Measurements from ENCODE around the gene BABAM1. TPM values are rescaled to one million over a fixed set of nuclear protein-coding genes. Genes with fewer than 3 reads are reported as not detected.

BABAM1 gene
- total RNA-seq, 2 experiments from 2014 or later = 107 to 112 TPM

- Mint-ChIP-seq H3K27me3 (no peaks in the 10 kb centered on the region), H3K4me3 (no peak overlapping the region), H3K36me3 (peaks cover 3% of the 10 kb centered on the region), H3K4me1 (peaks cover 7% of the 10 kb centered on the region), H3K9me3 (no peaks in the 10 kb centered on the region), H3K27ac (no peak overlapping the region)
- no peak for DNase-seq
Observed at GRCh38 chr19:17327068-17327653, 59.9 kb downstream of the BABAM1 start.

GRCh38 chr19:17327654-17328516 lies 60.6 kb downstream of the BABAM1 start:
- no peaks in the 10 kb centered on the region for H3K36me3 Mint-ChIP-seq
- DNase-seq = peak; percentile 38
- H3K27me3 Mint-ChIP-seq = no peaks in the 10 kb centered on the region
- no peaks in the 10 kb centered on the region for H3K9me3 Mint-ChIP-seq
- no peak overlapping the region for H3K27ac Mint-ChIP-seq
- peaks cover 5% of the 10 kb centered on the region for H3K4me1 Mint-ChIP-seq
- peak overlapping the region; percentile 63 for H3K4me3 Mint-ChIP-seq

Other genes with a start within 250 kb of the BABAM1 start
- under 1 TPM; 0.41 to 0.42 TPM for gene CPAMD8, start 240.6 kb upstream of the BABAM1 start, total RNA-seq
- 10 to 100 TPM; 43.1 to 46.0 TPM for gene HAUS8, start 192.0 kb upstream of the BABAM1 start, total RNA-seq
- gene MYO9B, start 191.7 kb upstream of the BABAM1 start, total RNA-seq = 10 to 100 TPM; 84.3 to 86.9 TPM
- gene USE1, start 52.1 kb upstream of the BABAM1 start, total RNA-seq = 10 to 100 TPM; 26.5 to 27.1 TPM
- gene OCEL1, start 41.2 kb upstream of the BABAM1 start, total RNA-seq = 10 to 100 TPM; 11.9 to 12.6 TPM
- 1 to 10 TPM; 6.9 to 7.1 TPM for gene NR2F6, start 21.5 kb upstream of the BABAM1 start, total RNA-seq
- gene USHBP1, start 2.7 kb upstream of the BABAM1 start, total RNA-seq = not detected
- 10 to 100 TPM; 22.9 to 23.2 TPM for gene ANKLE1, start 14.5 kb downstream of the BABAM1 start, total RNA-seq
- 1 to 10 TPM; 4.1 to 4.9 TPM for gene ABHD8, start 36.0 kb downstream of the BABAM1 start, total RNA-seq
- gene MRPL34, start 38.4 kb downstream of the BABAM1 start, total RNA-seq = 100 to 1,000 TPM; 122 to 128 TPM
- gene DDA1, start 42.1 kb downstream of the BABAM1 start, total RNA-seq = 10 to 100 TPM; 41.0 to 43.6 TPM
- 1 to 10 TPM; 2.5 to 2.7 TPM for gene ANO8, start 67.4 kb downstream of the BABAM1 start, total RNA-seq
- 10 to 100 TPM; 49.0 to 49.6 TPM for gene GTPBP3, start 70.1 kb downstream of the BABAM1 start, total RNA-seq
- not detected for gene PLVAP, start 109.9 kb downstream of the BABAM1 start, total RNA-seq
- gene CCDC194, start 126.8 kb downstream of the BABAM1 start, total RNA-seq = 1 to 10 TPM in 1 of 2 experiments, under 1 TPM in 1; 0.96 to 1.6 TPM
- gene BST2, start 138.2 kb downstream of the BABAM1 start, total RNA-seq = 10 to 100 TPM; 92.6 to 98.6 TPM
- gene MVB12A, start 152.6 kb downstream of the BABAM1 start, total RNA-seq = 10 to 100 TPM; 26.4 to 27.4 TPM
- not detected for gene TMEM221, start 181.2 kb downstream of the BABAM1 start, total RNA-seq
- not detected for gene NXNL1, start 193.5 kb downstream of the BABAM1 start, total RNA-seq
- 1 to 10 TPM; 2.6 to 2.8 TPM for gene SLC27A1, start 203.1 kb downstream of the BABAM1 start, total RNA-seq
- 10 to 100 TPM; 55.0 to 58.4 TPM for gene PGLS, start 244.2 kb downstream of the BABAM1 start, total RNA-seq